PC-9 (cell line): ENCODE measurements around the gene STEAP3. TPM values are rescaled to one million over a fixed set of nuclear protein-coding genes. Genes with fewer than 3 reads are reported as not detected.
"Not testable (repeated sequence)": the region's sequence is repeated elsewhere in the genome, so short reads cannot be mapped to it uniquely, and the experiment has no call there.

Source experiments
- BruUV-seq: library from RNA; stranded (reverse); fragments of 400-500 nt; replicated peaks from 2 replicates; lab custom pipeline; 2021; lab: Mats Ljungman, UMichigan
- CTCF ChIA-PET: fragments of 300-600 bp; sonication (Branson Sonifier 250); formaldehyde crosslinking; loops from one replicate; lab custom pipeline; 2022; ENCODE audit warnings: antibody characterized with exemption; lab: Charles Lee
- POLR2A ChIA-PET: fragments of 300-600 bp; sonication (Branson Sonifier 250); formaldehyde crosslinking; loops from one replicate; lab custom pipeline; 2022; ENCODE audit warnings: antibody characterized with exemption; ENCODE audit not compliant: unreplicated experiment; lab: Charles Lee
- DNase-seq, 2 experiments: peaks; one replicate each; pipeline versions ENCODE4 v3.0.0 to v3.0.0-alpha.2; 2015 to 2022; ENCODE audit warnings: mixed read lengths in 1 of 2
- H2AFZ ChIP-seq: fragments of 200-600 bp; sonication (generic); 2 replicates; pipeline ENCODE4 v1.8.1; 2017; ENCODE audit warnings: antibody characterized with exemption
- H3F3A ChIP-seq: fragments of 200-600 bp; sonication (generic); 2 replicates; pipeline ENCODE4 v1.8.1; 2017; ENCODE audit warnings: antibody characterized with exemption, mild to moderate bottlenecking, low read depth; ENCODE audit not compliant: insufficient read depth
- H3K27ac ChIP-seq: fragments of 200-600 bp; sonication (generic); 2 replicates; pipeline ENCODE4 v1.6.1; 2016; ENCODE audit warnings: mixed run types
- H3K27me3 ChIP-seq: fragments of 200-600 bp; sonication (generic); 2 replicates; pipeline ENCODE4 v1.6.1; 2016; ENCODE audit warnings: low read depth, mixed run types; ENCODE audit not compliant: insufficient read depth
- H3K36me3 ChIP-seq: fragments of 200-600 bp; sonication (generic); 2 replicates; pipeline ENCODE4 v1.6.1; 2016; ENCODE audit warnings: low read depth, mixed run types
- H3K4me1 ChIP-seq: fragments of 200-600 bp; sonication (generic); replicated peaks from 2 replicates; pipeline ENCODE4 v1.6.1; 2016; ENCODE audit warnings: mixed run types; ENCODE audit not compliant: insufficient read depth
- H3K4me2 ChIP-seq: fragments of 200-600 bp; sonication (generic); 2 replicates; pipeline ENCODE4 v1.6.1; 2017; ENCODE audit warnings: mixed run types
- H3K4me3 ChIP-seq: fragments of 200-600 bp; sonication (generic); 2 replicates; pipeline ENCODE4 v1.6.1; 2016; ENCODE audit warnings: mixed run types
- H3K79me2 ChIP-seq: fragments of 200-600 bp; sonication (generic); 2 replicates; pipeline ENCODE4 v1.6.1; 2017; ENCODE audit warnings: low read depth, mixed run types
- H3K9me2 ChIP-seq: fragments of 200-600 bp; sonication (generic); 2 replicates; pipeline ENCODE4 v1.8.1; 2017; ENCODE audit warnings: mild to moderate bottlenecking; ENCODE audit not compliant: insufficient read depth
- H3K9me3 ChIP-seq: fragments of 200-600 bp; sonication (generic); 2 replicates; pipeline ENCODE4 v1.8.1; 2016; ENCODE audit warnings: low read depth; ENCODE audit not compliant: insufficient read depth
- H4K20me1 ChIP-seq: fragments of 200-600 bp; sonication (generic); 2 replicates; pipeline ENCODE4 v1.8.1; 2017; ENCODE audit not compliant: insufficient read depth
- EZH2 ChIP-seq: fragments of 200-600 bp; sonication (generic); IDR thresholded peaks from 2 replicates; pipeline ENCODE4 v1.8.0; 2017; ENCODE audit warnings: antibody characterized with exemption, low read depth
- intact Hi-C: fragments of 100-400 bp; cut with micrococcal nuclease; formaldehyde crosslinking; loops from one replicate; pipeline ENCODE4 v1.10.0; 2022; ENCODE audit not compliant: unreplicated experiment
- total RNA-seq: library from RNA; stranded (reverse); gene quantifications from 2 replicates; pipeline ENCODE4 v1.2.3, GENCODE V29; 2021
- TF ChIP-seq, protein P1 (sequence below): fragments of 200-600 bp; sonication (generic); conservative IDR thresholded peaks from 2 replicates; pipeline ENCODE4 v1.6.1; 2017; ENCODE audit warnings: mixed run types, antibody characterized with exemption, mild to moderate bottlenecking, moderate library complexity

The STEAP3 gene
- total RNA-seq, 1 experiment from 2014 or later = 23.0 TPM

DNA sequence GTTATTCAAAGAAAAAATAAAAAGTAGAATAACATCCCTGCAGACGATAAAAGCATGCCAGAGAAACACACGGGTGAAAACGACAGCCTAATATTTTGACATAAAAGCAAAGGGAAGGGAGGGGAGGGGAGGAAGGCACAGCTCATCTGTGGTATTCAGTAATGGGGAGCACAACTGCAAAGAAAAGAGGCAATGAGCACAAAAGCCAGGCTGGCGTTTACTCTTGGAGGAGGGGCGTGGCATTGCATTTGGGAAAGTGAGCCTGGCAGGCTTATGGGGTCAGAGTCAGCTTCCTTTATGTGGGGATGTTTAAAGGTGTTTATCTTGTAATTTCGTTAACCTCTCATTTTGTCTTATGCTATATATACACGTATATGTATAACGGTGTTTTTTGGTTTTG is 53.2 kb downstream of the STEAP3 start:
- no peak for DNase-seq
- POLR2A ChIA-PET = no interaction called here
- intact Hi-C loops = no loop called here
- BruUV-seq = no TSS peak
- Histone ChIP-seq H3F3A (no peaks in the 10 kb centered on the region), H3K9me3 (no peaks in the 10 kb centered on the region), H3K4me2 (no peak overlapping the region), H3K27me3 (no peaks in the 10 kb centered on the region), H3K4me1 (no peaks in the 10 kb centered on the region), H2AFZ (no peak overlapping the region), H3K9me2 (no peaks in the 10 kb centered on the region), H4K20me1 (no peaks in the 10 kb centered on the region), H3K27ac (no peak overlapping the region), H3K4me3 (no peak overlapping the region), H3K79me2 (no peaks in the 10 kb centered on the region), H3K36me3 (no peaks in the 10 kb centered on the region)
- TF ChIP-seq EZH2 = no peak
- TF ChIP-seq, protein P1, sequence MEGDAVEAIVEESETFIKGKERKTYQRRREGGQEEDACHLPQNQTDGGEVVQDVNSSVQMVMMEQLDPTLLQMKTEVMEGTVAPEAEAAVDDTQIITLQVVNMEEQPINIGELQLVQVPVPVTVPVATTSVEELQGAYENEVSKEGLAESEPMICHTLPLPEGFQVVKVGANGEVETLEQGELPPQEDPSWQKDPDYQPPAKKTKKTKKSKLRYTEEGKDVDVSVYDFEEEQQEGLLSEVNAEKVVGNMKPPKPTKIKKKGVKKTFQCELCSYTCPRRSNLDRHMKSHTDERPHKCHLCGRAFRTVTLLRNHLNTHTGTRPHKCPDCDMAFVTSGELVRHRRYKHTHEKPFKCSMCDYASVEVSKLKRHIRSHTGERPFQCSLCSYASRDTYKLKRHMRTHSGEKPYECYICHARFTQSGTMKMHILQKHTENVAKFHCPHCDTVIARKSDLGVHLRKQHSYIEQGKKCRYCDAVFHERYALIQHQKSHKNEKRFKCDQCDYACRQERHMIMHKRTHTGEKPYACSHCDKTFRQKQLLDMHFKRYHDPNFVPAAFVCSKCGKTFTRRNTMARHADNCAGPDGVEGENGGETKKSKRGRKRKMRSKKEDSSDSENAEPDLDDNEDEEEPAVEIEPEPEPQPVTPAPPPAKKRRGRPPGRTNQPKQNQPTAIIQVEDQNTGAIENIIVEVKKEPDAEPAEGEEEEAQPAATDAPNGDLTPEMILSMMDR = no peak
- CTCF ChIA-PET = no interaction called here

- H3K36me3 ChIP-seq, H3K4me1 ChIP-seq, H3F3A ChIP-seq, H4K20me1 ChIP-seq, H3K9me2 ChIP-seq, H3K27ac ChIP-seq, H2AFZ ChIP-seq, BruUV-seq, H3K9me3 ChIP-seq, DNase-seq, H3K27me3 ChIP-seq, POLR2A ChIA-PET, intact Hi-C loops, H3K4me3 ChIP-seq, CTCF ChIA-PET, H3K4me2 ChIP-seq, H3K79me2 ChIP-seq: not testable (repeated sequence)
These were observed 54.8 kb downstream of the STEAP3 start for GRCh38 chr2:119278385-119278784.

DNA sequence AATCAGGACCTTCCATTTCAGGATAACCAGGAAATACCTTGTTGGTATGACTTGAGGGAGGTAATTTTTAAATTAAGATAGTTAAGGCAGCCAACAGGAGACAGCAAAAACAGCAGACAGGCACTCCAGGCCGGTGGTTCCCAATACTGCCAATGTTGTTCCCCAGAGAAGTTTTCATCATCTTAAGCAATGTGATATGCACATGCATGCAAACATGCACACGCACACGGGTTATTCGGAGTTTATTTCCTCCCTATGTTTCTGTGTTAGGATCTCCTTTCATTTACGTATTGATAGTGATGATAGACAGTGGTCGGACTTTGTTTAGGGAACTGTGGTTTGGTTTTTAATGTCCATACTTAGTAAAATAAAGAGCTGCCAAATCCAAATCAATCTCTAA is 55.3 kb downstream of the STEAP3 start:
- CTCF ChIA-PET = no interaction called here
- intact Hi-C loops = no loop called here
- no peak for DNase-seq
- Histone ChIP-seq H4K20me1 (no peaks in the 10 kb centered on the region), H3K36me3 (no peaks in the 10 kb centered on the region), H3K4me2 (no peak overlapping the region), H3K4me3 (no peak overlapping the region), H3K79me2 (no peaks in the 10 kb centered on the region), H3K9me2 (no peaks in the 10 kb centered on the region), H3K27me3 (no peaks in the 10 kb centered on the region), H3K9me3 (no peaks in the 10 kb centered on the region), H3K27ac (no peak overlapping the region), H2AFZ (no peak overlapping the region), H3F3A (peaks cover 12% of the 10 kb centered on the region), H3K4me1 (peaks cover 9% of the 10 kb centered on the region)
- POLR2A ChIA-PET = no interaction called here
- TF ChIP-seq EZH2 = no peak
- TF ChIP-seq, protein P1 = no peak
- BruUV-seq = no TSS peak

GRCh38 chr2:119279666-119280065 is 56.0 kb downstream of the STEAP3 start:
- no TSS peak for BruUV-seq
- TF ChIP-seq, protein P1 = no peak
- no peak for TF ChIP-seq EZH2
- H3K4me2 ChIP-seq = no peak overlapping the region
- ChIA-PET POLR2A (no interaction called here), CTCF (no interaction called here)
- intact Hi-C loops = loop anchor here (5.0 kb wide), 1 partner anchor 72 kb away; no protein-coding TSS in a partner anchor
- no peak overlapping the region for H2AFZ ChIP-seq
- no peak for DNase-seq
- H3K4me3 ChIP-seq = no peak overlapping the region
- H4K20me1 ChIP-seq = no peaks in the 10 kb centered on the region
- H3K27me3 ChIP-seq = no peaks in the 10 kb centered on the region
- peaks cover 19% of the 10 kb centered on the region for H3F3A ChIP-seq
- peaks cover 16% of the 10 kb centered on the region for H3K4me1 ChIP-seq
- H3K9me3 ChIP-seq = no peaks in the 10 kb centered on the region
- H3K36me3 ChIP-seq = no peaks in the 10 kb centered on the region
- no peaks in the 10 kb centered on the region for H3K9me2 ChIP-seq
- no peak overlapping the region for H3K27ac ChIP-seq
- H3K79me2 ChIP-seq = no peaks in the 10 kb centered on the region
